Hepatic stellate cell (primary cell): ENCODE results near the gene SAG.
"Not testable (repeated sequence)": the region's sequence is repeated elsewhere in the genome, so short reads cannot be mapped to it uniquely, and the experiment has no call there.

Experiments used
- DNase-seq: peaks from one replicate; pipeline ENCODE4 v3.0.0; 2011; ENCODE audit warnings: low spot score

The SAG gene

DNA sequence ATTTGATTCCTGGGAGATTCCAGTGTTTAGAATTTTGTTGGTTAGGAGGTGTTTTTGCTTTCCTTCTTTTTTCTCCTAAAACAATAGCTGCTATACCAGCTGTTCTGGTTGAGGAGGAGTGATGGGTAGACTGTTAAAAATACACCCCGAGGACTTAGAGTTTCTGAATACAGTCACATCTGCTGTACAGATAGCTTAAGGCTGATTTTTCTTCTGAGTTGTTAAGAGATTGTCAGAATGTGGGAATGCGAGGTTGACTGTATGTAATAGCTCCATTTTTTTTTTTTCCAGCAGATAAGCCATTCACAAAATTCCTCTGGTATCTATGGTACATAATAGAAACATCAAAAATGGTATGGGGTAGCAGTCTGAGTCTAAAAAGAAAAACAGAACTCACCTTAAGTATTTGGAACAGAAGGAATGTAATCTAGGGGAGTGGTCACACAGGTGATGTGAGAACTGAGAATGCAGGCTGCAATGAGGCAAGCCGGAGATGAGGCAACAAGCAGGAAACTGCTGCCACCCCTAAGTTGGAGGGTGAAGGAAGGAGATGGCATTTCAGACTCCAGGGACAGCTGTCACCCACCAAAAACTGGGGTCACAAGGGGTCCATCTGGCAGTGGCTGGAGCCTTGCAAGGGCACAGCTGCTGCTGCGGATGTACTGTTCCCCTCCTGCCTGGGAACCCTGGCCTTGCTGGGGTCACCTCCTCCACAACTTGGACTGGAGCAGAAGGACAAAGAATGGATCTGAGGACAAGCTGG lies 49.1 kb downstream of the SAG start:
- no peak for DNase-seq

DNA sequence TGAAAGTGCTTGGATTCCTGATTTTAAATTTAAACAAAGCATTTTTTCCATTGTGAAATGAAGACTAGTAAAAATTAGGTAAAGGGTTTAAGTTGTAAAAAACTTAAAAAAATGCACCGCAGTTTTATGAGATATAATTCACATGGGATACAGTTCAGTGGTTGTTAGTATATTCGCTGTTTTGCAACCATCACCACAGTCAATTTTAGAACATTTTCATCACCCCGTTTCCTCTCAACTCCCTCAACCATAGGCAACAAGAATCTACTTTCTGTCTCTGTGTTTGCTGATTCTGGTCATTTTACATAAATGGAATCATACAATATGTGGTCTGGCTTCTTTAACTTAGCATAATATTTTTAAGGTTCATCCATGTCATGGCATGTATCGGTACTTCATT lies 50.7 kb downstream of the SAG start:
- DNase-seq: no peak

DNA sequence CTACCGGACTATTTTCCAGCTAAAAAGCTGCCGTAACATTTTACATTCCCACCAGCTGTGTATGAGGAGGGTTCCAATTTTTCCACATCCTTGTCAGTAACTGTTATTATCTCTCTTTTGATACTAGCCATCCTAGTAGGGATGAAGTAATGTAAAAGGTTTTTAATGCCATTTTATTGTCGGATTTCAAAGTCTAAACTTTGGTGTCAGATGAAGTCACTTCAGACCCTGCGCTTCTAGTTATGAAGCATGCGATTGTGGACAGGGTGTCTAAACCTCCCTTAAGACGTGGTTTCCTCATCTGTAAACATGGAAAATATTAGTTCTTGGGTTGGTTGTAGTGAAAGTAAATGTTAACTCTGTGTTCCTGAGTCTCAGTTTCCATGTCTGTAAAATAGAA lies 51.3 kb downstream of the SAG start:
- no peak for DNase-seq

DNA sequence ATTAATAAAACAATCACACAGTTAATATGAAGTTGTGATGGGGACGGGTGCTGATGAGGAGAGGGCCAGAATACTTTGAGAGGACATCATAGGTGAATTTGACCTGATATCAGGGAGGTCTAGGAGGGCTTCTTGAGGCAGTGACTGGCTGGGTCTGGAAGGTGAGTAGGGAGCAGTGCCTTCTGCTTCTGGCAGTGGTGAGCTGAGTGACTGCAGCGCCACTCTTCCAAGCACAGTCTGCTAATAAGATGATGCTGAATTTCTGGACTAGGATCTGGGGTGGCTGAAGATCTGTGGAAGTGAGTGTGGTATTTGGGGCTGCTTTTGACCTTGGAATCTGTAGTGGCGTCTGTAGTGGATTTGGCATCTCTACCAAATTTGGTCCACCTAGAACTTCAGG lies 52.2 kb downstream of the SAG start:
- no peak for DNase-seq

DNA sequence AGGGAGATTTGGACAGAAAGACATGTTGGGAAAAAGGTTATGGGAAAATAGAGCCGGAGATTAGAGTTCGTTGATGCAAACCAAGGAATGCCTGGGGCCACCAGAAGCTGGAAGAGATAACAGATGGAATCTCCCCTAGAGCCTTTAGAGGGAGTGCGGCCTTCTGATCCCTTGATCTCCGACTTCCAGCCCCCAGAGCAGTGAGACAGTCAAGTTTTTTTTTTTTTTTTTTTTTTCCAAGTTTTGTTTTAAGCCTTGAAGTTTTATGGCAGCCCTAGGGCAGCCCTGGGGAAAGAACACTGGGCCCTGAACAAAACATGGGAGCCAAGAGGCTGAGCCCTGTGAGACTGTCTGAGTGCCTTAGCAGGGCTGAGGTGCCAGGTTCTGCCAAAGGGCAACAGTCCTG lies 53.2 kb downstream of the SAG start:
- DNase-seq: no peak

DNA sequence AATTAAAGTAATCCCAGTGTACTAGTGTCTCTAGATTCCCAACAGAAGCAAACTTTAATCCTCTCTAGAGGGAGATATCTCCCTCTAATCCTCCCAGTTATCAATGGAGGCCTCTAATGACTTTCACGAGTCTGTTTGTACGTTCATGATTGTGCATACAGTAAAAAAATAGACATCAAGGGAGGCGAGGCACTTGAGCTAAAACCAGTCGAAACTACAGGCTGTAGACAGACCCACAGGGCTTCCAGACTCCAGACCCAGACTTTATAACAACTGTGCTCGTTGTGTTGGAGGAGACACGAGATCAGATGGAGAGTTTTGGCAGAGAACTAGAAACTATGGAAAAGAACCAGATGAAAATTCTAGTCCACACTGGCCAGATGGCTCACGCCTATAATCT lies 53.7 kb downstream of the SAG start:
- no peak for DNase-seq

DNA sequence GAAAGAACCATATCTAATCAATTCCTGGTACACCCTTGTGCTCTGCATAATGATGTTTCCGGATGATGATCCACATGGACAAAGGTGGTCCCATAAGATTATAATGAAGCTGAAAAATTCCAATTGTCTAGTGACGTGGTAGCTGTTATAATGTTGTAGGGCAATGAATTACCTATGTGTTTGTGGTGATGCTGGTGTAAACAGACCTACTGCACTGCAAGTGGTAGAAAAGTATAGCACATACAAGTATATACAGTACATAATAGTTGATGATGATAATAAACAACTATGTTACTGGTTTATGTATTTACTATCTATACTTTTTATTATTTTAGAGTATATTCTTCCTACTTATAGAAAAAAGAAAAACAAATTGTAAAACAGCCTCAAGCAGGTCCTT lies 55.1 kb downstream of the SAG start:
- DNase-seq: no peak

DNA sequence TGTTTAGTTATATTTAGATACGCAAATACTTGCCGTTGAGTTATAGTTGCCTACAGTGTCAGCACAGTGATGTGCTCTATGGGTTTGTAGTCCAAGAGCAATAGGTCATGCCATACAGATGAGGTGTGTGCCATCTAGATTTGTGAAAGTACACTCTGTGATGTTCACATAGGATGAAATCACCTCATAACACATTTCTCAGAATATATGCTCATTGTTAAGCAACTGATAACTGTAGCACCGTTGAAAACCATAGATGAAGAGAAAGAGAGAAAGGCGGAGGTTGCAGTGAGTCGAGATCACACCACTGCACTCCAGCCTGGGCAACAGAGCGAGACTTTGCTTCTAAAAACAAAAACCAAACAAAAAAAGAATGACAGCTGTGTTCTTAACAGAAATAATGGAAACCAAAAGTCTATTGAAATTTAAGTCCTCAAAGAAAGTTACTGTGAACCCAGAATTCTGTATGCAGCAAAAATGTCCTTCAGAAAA lies 56.2 kb downstream of the SAG start:
- DNase-seq: no peak

DNA sequence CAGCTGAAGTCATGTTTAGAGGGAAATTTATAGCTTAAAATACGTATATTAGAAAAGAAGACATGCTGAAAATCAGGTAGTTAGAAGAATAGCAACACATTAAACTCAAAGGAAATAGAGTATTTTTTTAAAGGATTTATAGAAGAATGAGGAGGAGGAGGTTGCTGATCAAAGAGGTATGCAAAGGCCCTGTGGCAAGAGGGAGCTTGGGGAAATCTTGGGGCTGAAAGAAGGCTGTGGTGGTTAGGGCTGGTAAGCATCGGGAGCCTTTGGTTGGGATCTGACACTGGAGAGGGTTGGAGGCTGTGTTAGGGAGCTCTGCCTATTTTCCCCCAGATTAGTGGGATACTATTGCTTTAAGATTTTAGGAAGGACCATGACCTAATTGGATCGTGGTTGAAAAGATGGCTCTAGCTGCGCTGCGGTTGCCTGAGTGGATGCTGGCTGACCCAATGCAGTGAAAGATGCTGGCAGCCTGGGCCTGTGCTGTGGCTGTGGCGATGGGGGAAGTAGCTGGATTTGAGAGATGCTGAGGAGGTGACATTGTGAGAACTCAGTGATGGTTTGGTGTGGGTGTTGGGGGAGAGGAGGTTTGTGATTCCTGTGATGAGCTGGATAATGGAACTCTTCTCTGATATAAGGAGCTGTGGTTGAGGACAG lies 58.4 kb downstream of the SAG start:
- no peak for DNase-seq

DNA sequence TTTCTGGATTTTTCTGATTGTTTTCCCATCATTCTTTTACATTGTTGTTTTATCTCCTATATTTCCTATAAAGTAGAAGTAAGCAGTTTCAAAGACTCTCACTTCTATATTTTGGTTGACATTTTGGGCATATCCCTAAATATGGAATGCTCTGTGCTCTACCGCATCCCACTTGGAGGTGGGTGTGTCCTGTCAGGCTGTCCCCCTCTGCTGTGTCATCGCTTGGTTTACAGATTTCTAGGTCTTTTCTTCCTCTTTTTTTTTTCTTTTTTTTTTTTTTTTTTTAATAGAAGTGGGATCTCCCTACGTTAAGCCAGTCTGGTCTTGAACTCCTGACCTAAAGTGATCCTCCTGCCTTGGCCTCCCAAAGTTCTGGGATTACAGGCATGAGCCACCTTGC lies 60.0 kb downstream of the SAG start:
- no peak for DNase-seq

DNA sequence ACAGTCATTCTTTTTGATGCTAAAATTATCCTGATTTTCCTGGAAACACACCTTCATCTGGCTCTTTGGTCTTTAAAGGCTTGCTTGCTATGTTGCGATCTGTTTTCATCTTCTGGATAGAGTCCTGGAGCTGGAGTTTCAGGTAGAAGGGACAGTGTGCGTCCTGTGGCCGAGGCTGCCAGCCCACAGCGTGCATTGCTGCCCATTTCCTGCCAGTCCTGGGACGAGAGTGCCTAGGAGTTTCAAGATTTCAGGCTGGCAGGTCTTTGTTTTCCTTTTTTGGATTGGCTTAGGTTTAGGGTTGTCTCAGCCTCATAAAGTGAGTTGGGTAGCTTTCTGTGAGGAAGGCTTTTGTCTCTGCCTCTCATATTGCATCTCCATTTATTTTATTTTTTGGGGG lies 61.1 kb downstream of the SAG start:
- DNase-seq: no peak

DNA sequence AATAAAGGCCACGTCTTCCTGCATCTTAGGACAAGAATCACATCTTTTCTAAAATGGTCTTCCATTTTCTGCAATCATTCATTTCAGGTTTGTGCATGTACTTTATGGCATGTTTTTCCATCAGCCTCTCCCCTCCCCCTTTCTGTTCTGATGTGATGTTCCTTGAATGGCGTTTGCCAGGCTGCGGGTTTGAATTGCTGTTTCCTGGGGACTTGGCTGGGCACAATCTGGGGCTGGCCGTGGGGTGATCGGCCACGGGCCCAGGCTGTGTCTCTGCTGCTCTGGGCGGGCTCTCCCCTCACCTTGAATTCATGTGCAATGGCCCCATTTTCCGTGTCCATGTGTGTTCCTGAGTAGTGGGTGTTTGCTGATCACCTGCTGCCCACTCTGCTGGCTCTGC lies 61.8 kb downstream of the SAG start:
- DNase-seq: no peak

DNA sequence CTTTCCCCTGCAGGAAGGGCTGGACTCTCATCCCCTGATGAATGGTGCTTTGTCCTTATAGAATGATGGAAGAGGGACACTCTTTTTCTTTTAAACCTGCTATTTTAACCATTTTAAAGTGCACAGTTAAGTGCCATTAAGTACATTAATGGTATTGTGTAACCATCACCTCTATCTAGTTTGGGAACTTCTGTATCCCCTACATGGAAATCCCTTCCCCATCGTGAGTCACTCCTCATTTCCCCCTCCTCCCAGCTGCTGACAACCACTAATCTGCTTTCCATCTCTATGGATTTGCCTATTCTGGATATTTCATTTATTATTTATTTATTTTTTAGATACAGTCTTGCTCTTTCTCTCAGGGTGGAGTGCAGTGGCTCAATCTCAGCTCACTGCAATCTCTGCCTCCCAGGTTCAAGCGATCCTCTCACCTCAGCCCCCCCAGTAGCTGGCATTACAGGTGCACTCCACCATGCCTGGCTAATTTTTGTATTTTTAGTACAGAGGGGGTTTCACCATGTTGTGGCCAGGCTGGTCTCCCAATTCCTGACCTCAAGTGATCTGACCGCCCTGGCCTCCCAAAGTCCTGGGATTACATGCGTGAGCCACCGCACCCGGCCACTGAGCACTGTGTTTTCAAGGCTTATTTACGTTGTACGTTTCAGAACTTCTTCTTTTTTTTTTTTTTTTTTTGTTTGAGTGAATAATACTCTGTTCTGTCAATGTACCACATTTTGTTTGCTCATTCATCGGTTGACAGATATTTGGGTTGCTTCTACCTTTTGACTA lies 62.5 kb downstream of the SAG start:
- no peak for DNase-seq

DNA sequence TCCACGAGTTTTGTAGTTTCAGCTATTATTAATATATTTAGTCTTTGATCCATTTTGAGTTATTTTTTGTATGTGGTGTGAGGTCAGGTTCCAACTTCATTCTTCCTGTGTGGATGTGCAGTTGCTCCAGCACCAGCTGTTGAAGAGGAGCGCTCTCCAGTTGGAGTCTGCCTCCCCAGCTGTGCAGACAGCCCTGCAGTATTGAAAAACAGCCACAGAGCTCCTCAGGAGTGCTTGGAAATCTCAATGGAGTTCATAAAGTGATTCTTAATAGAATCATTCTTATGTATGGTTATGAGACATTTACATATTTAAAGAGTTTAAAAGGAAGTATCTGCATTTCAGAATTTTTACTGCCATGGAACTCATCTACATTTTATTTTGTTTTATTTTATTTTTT lies 64.0 kb downstream of the SAG start:
- no peak for DNase-seq

DNA sequence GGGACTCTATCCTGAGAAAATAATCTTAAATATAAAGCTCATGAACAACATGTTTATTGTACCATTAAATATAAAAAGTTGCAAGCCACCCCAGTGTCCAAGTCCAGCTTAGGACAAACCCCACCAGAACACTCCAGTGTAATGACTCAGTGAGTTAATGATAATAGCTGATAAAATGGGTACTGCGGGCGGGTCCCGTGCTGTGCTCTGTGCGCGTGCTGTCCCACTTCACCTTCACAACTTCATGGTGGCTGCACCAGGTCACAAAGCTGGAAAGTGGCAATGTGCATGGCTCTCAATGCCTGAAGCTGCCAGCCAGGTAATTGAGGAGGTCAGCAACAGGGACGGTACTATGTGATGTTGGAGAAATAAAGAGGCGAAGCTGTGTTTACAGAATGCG lies 65.2 kb downstream of the SAG start:
- DNase-seq: no peak

DNA sequence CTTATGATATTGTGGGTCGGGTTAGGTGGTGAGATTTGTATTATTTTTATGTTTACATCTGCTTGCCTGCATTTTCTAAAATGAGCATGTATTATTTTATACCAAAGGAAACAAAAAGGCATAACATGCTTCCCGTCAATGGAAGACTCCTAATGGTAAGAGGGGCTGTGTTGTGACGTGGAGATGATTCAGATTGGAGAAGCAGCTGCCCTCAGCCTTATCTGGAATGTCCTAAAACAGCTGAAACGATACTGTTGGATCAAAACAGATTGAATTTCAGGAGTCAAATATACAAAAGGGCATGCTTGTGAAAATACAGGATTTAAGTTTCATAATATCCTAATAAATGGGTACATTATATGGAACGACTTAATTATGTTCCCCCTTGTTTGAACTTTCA lies 65.7 kb downstream of the SAG start:
- no peak for DNase-seq

DNA sequence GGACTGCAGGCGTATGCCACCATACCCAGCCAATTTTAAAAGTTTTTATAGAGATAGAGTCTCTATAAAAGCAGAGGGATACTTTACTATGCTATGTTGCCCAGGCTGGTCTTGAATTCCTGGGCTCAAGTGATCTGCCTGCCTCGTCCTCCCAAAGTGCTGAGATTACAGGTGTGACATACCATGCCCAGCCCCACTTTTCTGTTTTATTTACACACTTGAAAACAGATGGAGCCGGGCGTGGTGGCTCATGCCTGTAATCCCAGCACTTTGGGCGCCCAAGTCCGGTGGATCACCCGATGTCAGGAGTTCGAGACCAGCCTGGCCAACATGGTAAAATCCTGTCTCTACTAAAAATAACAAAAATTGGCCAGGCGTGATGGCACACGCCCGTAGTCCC lies 67.2 kb downstream of the SAG start:
- not testable (repeated sequence) for DNase-seq

DNA sequence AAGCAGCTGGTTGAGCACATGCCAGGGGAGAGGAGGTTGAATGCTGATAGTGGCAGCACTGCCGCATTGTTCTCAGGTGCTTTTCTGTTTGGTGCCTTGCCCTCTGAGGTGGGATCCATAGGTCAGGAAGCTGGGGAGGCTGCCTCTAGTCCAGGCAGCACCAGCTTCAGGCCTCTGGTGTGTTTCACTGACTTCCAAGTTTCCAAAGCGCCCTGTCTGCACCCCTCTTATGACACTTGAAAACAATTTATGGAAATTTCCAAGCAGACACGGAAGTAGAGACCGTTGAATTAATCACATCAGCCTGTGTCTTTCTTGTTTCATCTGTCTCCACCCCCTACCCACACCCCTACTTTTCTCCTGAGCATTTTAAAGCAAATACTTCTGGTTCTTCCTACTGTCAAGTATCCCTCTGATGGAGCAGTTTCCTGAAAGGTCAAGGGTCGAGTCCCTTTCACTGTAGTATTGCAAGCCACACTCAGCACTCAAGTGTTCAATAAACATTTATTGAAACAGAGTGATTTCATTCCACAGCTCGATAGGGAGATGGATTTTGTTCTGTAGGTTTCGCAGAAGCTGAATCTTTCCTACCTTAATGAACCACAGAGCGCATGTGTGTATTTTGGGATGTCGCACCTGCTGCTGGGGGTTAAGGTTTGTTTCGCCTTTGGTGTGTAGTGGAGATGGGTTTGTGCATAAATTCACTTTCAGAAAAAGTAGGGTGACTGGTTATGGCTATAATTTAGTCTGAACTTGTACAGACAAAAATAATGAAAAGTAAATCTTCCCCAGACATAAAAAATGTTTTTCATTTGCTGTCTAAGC lies 68.1 kb downstream of the SAG start:
- DNase-seq: no peak

DNA sequence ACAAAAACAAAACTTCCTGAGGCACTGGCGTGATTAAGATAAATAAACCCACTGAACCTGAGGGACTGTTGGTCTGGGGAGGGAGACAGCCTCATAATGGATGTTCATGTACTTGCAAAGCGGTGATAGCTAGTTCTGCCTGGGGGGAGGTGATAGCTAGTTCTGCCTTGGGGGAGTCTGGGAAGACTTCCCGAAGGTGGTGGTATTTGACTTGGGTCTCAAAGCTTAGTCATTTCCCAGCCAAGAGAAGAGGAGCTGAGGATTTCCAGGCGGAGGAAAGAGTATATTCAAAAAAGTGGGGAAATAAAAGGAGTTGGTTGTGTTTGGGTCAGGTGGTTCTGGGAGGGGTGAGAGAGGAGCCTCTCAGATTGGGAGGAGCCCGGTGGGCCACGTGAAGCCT lies 71.4 kb downstream of the SAG start:
- no peak for DNase-seq

DNA sequence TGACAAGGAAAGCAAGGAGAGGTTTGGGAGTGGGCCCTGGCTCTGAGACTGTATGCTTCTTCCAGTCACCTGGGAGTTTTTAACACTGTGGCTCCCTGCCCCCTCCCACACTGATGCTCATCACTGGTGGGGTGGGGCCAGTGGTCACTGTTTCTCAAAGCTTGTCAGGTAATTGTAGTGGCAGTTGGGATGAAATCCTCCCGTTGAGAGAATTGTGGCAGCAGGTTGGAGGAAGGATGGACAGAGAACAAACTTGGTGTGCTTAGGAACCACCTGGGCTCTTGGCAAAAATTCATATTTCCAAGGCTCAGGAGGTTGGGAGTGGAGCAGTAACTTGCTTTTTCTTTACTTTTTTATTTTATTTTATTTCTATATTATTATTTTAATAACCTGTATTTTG lies 71.8 kb downstream of the SAG start:
- no peak for DNase-seq

DNA sequence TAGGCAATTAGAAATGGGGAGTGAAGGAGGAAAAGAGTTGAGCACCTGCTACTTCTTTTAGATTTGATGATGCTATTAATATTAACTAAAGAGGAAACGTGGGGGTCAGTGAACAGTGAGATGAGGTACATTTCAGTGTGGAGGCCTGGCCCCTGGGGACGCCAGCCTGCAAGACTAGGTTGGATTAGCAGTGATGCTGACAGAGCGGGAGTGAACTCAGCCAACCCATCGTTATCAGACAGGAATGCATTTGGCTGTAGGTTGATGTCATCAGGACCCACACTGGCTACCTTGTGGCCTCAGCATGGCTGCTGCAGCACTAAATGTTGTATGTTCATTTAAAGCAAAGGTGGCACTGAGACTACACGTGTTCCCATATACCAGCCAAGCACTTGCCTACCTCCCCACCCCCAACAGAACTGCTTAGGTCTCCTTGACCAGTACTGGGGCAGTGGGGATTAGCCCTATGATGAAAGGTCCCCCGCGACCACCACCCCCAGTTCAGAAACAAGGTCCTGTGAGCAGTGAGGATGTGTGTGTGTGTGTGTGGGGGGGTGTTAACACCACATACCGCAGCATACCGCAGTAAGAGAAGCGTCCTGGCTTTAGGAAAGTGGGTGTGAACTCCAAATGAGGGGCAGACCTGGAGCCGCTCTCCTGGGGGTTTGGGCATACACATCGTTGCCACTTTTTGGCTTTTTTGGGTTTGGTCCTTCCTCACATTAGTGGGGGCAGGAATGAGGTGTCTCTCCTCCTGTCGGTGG lies 72.7 kb downstream of the SAG start:
- no peak for DNase-seq
